Fibroblast of lung (primary cell): ENCODE results near the gene MACROD2.

Experiments used
- CTCF ChIP-seq, 2 donors: IDR thresholded peaks in 1 of 2; conservative IDR thresholded peaks in 1 of 2; 1 replicate in 1 of 2; 2 replicates in 1 of 2; pipeline ENCODE4 v1.5.1; 2011 to 2012; ENCODE audit warnings: low read length in 2 of 2, control low read depth in 1 of 2, inconsistent platforms in 1 of 2, low read depth in 1 of 2, mild to moderate bottlenecking in 1 of 2
- EZH2 ChIP-seq: IDR thresholded peaks from 2 replicates; pipeline ENCODE4 v1.5.1; 2012; ENCODE audit warnings: low read length, control low read depth, mild to moderate bottlenecking; ENCODE audit errors: missing control alignments

GRCh38 chr20:15030826-15031225, 1035.5 kb downstream of the MACROD2 start:
- TF ChIP-seq EZH2 (no peak), CTCF (conservative IDR thresholded peaks at IDR 0.05 in 1 of 2, IDR thresholded peaks at IDR 0.05 in 1 of 2; ENCODE audit: low read depth in 1 of 2, low read length in 2 of 2) (no peak)
